OCI-LY1 (cell line): ENCODE measurements around the gene LGR4.

ENCODE experiments used
- H2AFZ ChIP-seq: fragments of 200-600 bp; sonication (generic), shearing (Covaris generic); 2 replicates; pipeline ENCODE4 v1.6.0; 2014; ENCODE audit warnings: antibody characterized with exemption, mild to moderate bottlenecking, low read length
- H3F3A ChIP-seq: fragments of 200-600 bp; sonication (generic), shearing (Covaris generic); 2 replicates; pipeline ENCODE4 v1.6.0; 2014; ENCODE audit warnings: mild to moderate bottlenecking, antibody characterized with exemption, low read length, moderate library complexity; ENCODE audit not compliant: insufficient read depth
- H3K27ac ChIP-seq: fragments of 200-600 bp; sonication (generic); 2 replicates; pipeline ENCODE4 v1.5.1; 2014; ENCODE audit warnings: low read length, mixed run types, mild to moderate bottlenecking, low read depth; ENCODE audit not compliant: poor library complexity, severe bottlenecking
- H3K27me3 ChIP-seq: fragments of 200-600 bp; sonication (generic); 2 replicates; pipeline ENCODE4 v1.6.0; 2014; ENCODE audit warnings: antibody characterized with exemption, mild to moderate bottlenecking, low read length, moderate library complexity; ENCODE audit not compliant: insufficient read depth
- H3K36me3 ChIP-seq: fragments of 200-600 bp; sonication (generic); 2 replicates; pipeline ENCODE4 v1.6.1; 2014; ENCODE audit warnings: mild to moderate bottlenecking, antibody characterized with exemption, low read length, moderate library complexity, mixed read lengths; ENCODE audit not compliant: insufficient read depth
- H3K4me1 ChIP-seq: fragments of 200-600 bp; sonication (generic); 2 replicates; pipeline ENCODE4 v1.5.1; 2014; ENCODE audit warnings: mild to moderate bottlenecking, low read length, moderate library complexity; ENCODE audit not compliant: insufficient read depth, severe bottlenecking
- H3K4me2 ChIP-seq: fragments of 200-600 bp; sonication (generic), shearing (Covaris generic); 2 replicates; pipeline ENCODE4 v1.6.1; 2014; ENCODE audit warnings: low read length
- H3K4me3 ChIP-seq: fragments of 200-600 bp; sonication (generic); 2 replicates; pipeline ENCODE4 v1.5.1; 2014; ENCODE audit warnings: low read length, low read depth, mild to moderate bottlenecking, mixed read lengths; ENCODE audit not compliant: poor library complexity, severe bottlenecking
- H3K79me2 ChIP-seq: fragments of 200-600 bp; shearing (Covaris generic); 2 replicates; pipeline ENCODE4 v1.6.1; 2016; ENCODE audit warnings: mixed run types, low read length, mixed read lengths; ENCODE audit not compliant: insufficient read depth
- H3K9ac ChIP-seq: fragments of 200-600 bp; sonication (generic), shearing (Covaris generic); 2 replicates; pipeline ENCODE4 v1.6.1; 2014; ENCODE audit warnings: mild to moderate bottlenecking, low read length, mixed read lengths
- H3K9me2 ChIP-seq: fragments of 200-600 bp; sonication (generic), shearing (Covaris generic); 2 replicates; pipeline ENCODE4 v1.6.1; 2014; ENCODE audit warnings: low read depth, mild to moderate bottlenecking, low read length, mixed read lengths
- H3K9me3 ChIP-seq: fragments of 200-600 bp; shearing (Covaris generic); 2 replicates; pipeline ENCODE4 v1.6.1; 2014; ENCODE audit warnings: low read length, mixed read lengths
- H4K20me1 ChIP-seq: fragments of 200-600 bp; sonication (generic), shearing (Covaris generic); 2 replicates; pipeline ENCODE4 v1.6.0; 2016; ENCODE audit warnings: mild to moderate bottlenecking, low read length; ENCODE audit not compliant: insufficient read depth
- EZH2 ChIP-seq: fragments of 200-600 bp; sonication (generic), shearing (Covaris generic); IDR thresholded peaks from 2 replicates; pipeline ENCODE4 v1.8.0; 2017; ENCODE audit warnings: borderline replicate concordance, mixed run types, mild to moderate bottlenecking, antibody characterized with exemption, low read length, moderate library complexity, mixed read lengths
- TF ChIP-seq, protein P1 (sequence below): fragments of 200-600 bp; sonication (generic), shearing (Covaris generic); IDR thresholded peaks from 2 replicates; pipeline ENCODE4 v1.5.1; 2017; ENCODE audit warnings: mild to moderate bottlenecking, antibody characterized with exemption, low read length, moderate library complexity, mixed read lengths

LGR4 gene

GRCh38 chr11:27481992-27482391 lies 9.4 kb upstream of the LGR4 start:
- no peaks in the 10 kb centered on the region for H3F3A ChIP-seq
- no peak overlapping the region for H3K4me2 ChIP-seq
- no peak overlapping the region for H2AFZ ChIP-seq
- no peaks in the 10 kb centered on the region for H3K9me2 ChIP-seq
- H3K9ac ChIP-seq = no peak overlapping the region
- TF ChIP-seq, protein P1, sequence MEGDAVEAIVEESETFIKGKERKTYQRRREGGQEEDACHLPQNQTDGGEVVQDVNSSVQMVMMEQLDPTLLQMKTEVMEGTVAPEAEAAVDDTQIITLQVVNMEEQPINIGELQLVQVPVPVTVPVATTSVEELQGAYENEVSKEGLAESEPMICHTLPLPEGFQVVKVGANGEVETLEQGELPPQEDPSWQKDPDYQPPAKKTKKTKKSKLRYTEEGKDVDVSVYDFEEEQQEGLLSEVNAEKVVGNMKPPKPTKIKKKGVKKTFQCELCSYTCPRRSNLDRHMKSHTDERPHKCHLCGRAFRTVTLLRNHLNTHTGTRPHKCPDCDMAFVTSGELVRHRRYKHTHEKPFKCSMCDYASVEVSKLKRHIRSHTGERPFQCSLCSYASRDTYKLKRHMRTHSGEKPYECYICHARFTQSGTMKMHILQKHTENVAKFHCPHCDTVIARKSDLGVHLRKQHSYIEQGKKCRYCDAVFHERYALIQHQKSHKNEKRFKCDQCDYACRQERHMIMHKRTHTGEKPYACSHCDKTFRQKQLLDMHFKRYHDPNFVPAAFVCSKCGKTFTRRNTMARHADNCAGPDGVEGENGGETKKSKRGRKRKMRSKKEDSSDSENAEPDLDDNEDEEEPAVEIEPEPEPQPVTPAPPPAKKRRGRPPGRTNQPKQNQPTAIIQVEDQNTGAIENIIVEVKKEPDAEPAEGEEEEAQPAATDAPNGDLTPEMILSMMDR = no peak
- no peak for TF ChIP-seq EZH2
- H3K36me3 ChIP-seq = no peaks in the 10 kb centered on the region
- no peaks in the 10 kb centered on the region for H3K27me3 ChIP-seq
- no peaks in the 10 kb centered on the region for H4K20me1 ChIP-seq
- no peaks in the 10 kb centered on the region for H3K9me3 ChIP-seq
- no peaks in the 10 kb centered on the region for H3K4me1 ChIP-seq
- H3K27ac ChIP-seq = no peak overlapping the region
- no peak overlapping the region for H3K4me3 ChIP-seq
- no peaks in the 10 kb centered on the region for H3K79me2 ChIP-seq

- no peak overlapping the region for H3K4me2 ChIP-seq
- no peaks in the 10 kb centered on the region for H3K36me3 ChIP-seq
- H2AFZ ChIP-seq = no peak overlapping the region
- H3K27ac ChIP-seq = no peak overlapping the region
- H4K20me1 ChIP-seq = no peaks in the 10 kb centered on the region
- H3F3A ChIP-seq = no peaks in the 10 kb centered on the region
- TF ChIP-seq, protein P1 = no peak
- no peak for TF ChIP-seq EZH2
- H3K9ac ChIP-seq = no peak overlapping the region
- no peaks in the 10 kb centered on the region for H3K9me2 ChIP-seq
- H3K4me3 ChIP-seq = no peak overlapping the region
- H3K9me3 ChIP-seq = no peaks in the 10 kb centered on the region
- no peaks in the 10 kb centered on the region for H3K79me2 ChIP-seq
- no peaks in the 10 kb centered on the region for H3K27me3 ChIP-seq
- no peaks in the 10 kb centered on the region for H3K4me1 ChIP-seq
Measured at GRCh38 chr11:27477831-27478230, 5.2 kb upstream of the LGR4 start.

DNA sequence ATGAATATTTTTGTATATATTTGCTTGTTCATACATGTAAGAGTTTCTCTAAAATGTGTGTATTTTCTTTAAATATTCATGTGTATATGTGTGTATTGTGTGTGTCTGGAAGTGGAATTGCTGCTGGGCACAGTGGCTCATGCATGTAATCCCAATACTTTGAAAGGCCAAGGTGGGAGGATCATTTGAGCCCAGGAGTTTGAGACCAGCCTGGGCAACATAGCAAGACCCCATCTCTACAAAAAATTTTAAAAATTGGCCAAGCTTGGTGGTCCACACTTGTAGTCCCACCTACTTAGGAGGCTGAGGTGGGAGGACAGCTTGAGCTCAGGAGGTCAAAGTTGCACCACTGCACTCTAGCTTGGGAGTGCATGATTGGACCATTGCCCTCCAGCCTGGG lies 4.7 kb upstream of the LGR4 start:
- H3K9ac ChIP-seq = no peak overlapping the region
- no peak overlapping the region for H2AFZ ChIP-seq
- no peaks in the 10 kb centered on the region for H3K79me2 ChIP-seq
- no peaks in the 10 kb centered on the region for H3K9me3 ChIP-seq
- TF ChIP-seq, protein P1 = no peak
- TF ChIP-seq EZH2 = no peak
- no peaks in the 10 kb centered on the region for H3K9me2 ChIP-seq
- H3K27me3 ChIP-seq = no peaks in the 10 kb centered on the region
- H3F3A ChIP-seq = no peaks in the 10 kb centered on the region
- no peak overlapping the region for H3K4me3 ChIP-seq
- no peaks in the 10 kb centered on the region for H3K4me1 ChIP-seq
- no peak overlapping the region for H3K4me2 ChIP-seq
- no peaks in the 10 kb centered on the region for H3K36me3 ChIP-seq
- H4K20me1 ChIP-seq = no peaks in the 10 kb centered on the region
- no peak overlapping the region for H3K27ac ChIP-seq
